Measurements from ENCODE around the gene OLFML2A. TPM values are rescaled to one million over a fixed set of nuclear protein-coding genes. Genes with fewer than 3 reads are reported as not detected.
"Not testable (repeated sequence)": the region's sequence is repeated elsewhere in the genome, so short reads cannot be mapped to it uniquely, and the experiment has no call there.

The OLFML2A gene
- total RNA-seq, 2 experiments from 2014 or later, result not detected

DNA sequence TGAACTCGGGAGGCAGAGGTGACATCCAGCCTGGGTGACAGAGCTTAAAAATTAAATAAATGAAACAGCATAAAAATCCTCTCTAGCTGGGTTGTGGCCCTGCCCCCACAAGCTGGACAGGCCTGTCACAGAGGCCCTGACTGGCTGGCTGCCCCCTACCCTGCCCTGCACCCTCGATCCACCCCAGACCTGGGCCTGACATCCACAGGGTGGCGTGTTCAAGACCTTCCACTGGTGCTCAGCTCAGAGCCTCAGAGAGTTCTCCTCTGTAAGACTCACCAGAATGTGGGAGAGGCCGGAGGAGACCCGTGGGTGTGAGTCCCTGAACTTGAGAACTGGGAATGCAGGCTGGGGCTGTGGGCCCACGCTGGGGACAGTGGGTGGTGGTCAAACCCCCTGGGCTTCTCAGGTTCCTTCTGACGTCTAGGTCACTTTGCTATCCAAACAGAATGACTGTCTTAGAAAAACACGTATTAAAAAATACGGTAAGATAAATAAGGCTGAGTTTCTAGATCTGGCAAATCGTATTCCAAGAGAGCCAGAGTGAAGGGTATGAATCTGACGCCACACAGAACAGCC lies 66.6 kb downstream of the OLFML2A start:
- intact Hi-C loops (cut with micrococcal nuclease), result no loop called here
- CTCF ChIA-PET, result interaction anchor here (0.6 to 4.3 kb wide), 4 partner anchors 9 to 69 kb away, joined by 4 to 37 read pairs (median 4); partner anchors contain the start of gene WDR38
- H3K36me3 Mint-ChIP-seq (ENCODE audit: low read depth), result no peaks in the 10 kb centered on the region
- no peak overlapping the region for H3K27ac Mint-ChIP-seq
- no peaks in the 10 kb centered on the region for H3K4me1 Mint-ChIP-seq (ENCODE audit: low read depth)
- H3K9me3 Mint-ChIP-seq, result no peaks in the 10 kb centered on the region
- H3K27me3 Mint-ChIP-seq (ENCODE audit: low read depth), result peaks cover 13% of the 10 kb centered on the region
- H3K4me3 Mint-ChIP-seq, result no peak overlapping the region
- no peak for DNase-seq

DNA sequence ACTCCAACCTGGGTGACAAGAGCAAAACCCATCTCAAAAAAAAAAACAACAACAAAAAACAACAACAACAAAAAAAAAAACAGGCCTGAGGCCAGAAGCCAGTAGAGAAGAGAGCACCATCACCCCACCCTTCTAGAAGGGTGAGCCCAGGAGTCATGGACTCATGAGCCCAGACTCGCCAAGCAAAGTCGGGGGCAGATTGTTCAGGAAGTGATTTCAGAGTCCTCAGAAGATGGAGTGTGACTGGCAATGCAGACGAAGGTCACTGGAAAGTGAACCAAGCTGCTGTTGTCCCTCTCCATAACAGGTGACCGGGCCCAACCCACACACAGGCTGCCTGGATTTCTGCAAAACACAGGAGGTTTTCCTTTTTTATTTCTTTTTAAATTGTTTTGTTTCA lies 67.4 kb downstream of the OLFML2A start:
- H3K27ac Mint-ChIP-seq, result no peak overlapping the region
- no peak for DNase-seq
- H3K27me3 Mint-ChIP-seq (ENCODE audit: low read depth), result peaks cover 12% of the 10 kb centered on the region
- no peaks in the 10 kb centered on the region for H3K36me3 Mint-ChIP-seq (ENCODE audit: low read depth)
- no peak overlapping the region for H3K4me3 Mint-ChIP-seq
- intact Hi-C loops (cut with micrococcal nuclease), result no loop called here
- no peaks in the 10 kb centered on the region for H3K9me3 Mint-ChIP-seq
- H3K4me1 Mint-ChIP-seq (ENCODE audit: low read depth), result no peaks in the 10 kb centered on the region
- CTCF ChIA-PET, result no interaction called here

DNA sequence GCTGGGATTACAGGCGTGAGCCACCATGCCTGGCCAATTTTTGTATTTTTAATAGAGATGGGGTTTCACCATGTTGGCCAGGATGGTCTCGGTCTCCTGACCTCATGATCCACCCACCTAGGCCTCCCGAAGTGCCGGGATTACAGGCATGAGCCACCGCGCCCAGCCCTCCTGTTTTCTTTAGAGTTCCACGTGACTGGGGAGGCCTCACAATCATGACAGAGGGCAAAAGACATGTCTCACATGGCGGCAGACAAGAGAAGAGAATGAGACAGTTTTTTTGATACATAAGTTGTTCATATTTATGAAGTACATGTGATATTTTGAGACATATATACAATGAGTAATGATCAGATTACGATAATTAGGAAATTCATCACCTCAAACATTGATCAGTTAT lies 69.5 kb downstream of the OLFML2A start:
- DNase-seq; H3K36me3 Mint-ChIP-seq (ENCODE audit: low read depth); H3K4me1 Mint-ChIP-seq (ENCODE audit: low read depth); intact Hi-C loops (cut with micrococcal nuclease); H3K9me3 Mint-ChIP-seq; H3K4me3 Mint-ChIP-seq; H3K27ac Mint-ChIP-seq; H3K27me3 Mint-ChIP-seq (ENCODE audit: low read depth): not testable (repeated sequence)
- CTCF ChIA-PET, result interaction anchor here (0.6 to 10.1 kb wide), 4 partner anchors 12 to 72 kb away, joined by 3 to 315 read pairs (median 4); partner anchors contain the start of genes NR6A1 and OLFML2A

DNA sequence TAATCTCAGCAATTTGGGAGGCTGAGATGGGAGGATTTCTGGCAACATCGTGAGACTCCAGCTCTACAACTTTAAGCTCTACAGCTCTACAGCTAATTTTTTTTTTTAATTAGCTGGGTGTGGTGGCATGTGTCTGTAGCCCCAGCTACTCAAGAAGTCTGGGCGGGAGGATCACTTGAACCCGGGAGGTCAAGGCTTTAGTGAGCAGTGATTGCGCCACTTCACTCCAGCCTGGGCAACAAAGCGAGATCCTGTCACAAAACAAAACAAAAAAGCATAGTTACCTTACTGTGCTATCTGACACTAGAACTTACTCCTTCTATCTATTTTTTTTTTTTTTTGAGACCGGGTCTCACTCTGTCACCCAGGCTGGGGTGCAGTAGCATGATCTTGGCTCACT lies 70.0 kb downstream of the OLFML2A start:
- H3K27ac Mint-ChIP-seq, result no peak overlapping the region
- no peak for DNase-seq
- no peaks in the 10 kb centered on the region for H3K4me1 Mint-ChIP-seq (ENCODE audit: low read depth)
- H3K9me3 Mint-ChIP-seq, result no peaks in the 10 kb centered on the region
- no peak overlapping the region for H3K4me3 Mint-ChIP-seq
- peaks cover 8% of the 10 kb centered on the region for H3K27me3 Mint-ChIP-seq (ENCODE audit: low read depth)
- no peaks in the 10 kb centered on the region for H3K36me3 Mint-ChIP-seq (ENCODE audit: low read depth)
- CTCF ChIA-PET, result interaction anchor here (0.6 to 10.1 kb wide), 4 partner anchors 12 to 73 kb away, joined by 3 to 315 read pairs (median 4); partner anchors contain the start of genes NR6A1 and OLFML2A
- intact Hi-C loops (cut with micrococcal nuclease), result no loop called here

DNA sequence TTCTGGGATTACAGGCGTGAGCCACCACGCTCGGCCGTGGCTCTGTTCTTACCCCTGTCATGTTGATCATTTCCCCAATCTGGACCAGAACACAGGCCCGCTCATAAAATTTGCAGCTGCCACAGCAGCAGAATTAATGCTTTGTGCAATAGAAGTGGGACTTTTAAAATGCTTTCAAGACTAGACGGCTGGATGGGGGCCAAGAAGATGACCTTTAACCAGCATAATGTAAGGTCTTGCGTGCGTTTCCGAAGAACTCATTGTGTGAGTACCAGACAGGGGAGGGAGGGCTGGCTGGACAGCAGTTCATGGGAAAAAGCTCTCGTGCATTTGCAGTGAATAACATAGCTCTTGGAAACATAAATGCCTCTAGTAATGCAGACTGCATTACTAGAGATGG lies 72.9 kb downstream of the OLFML2A start:
- Mint-ChIP-seq H3K9me3 (no peaks in the 10 kb centered on the region), H3K36me3 (ENCODE audit: low read depth) (no peaks in the 10 kb centered on the region), H3K4me1 (ENCODE audit: low read depth) (peaks cover 9% of the 10 kb centered on the region), H3K27ac (no peak overlapping the region), H3K27me3 (ENCODE audit: low read depth) (peaks cover 6% of the 10 kb centered on the region), H3K4me3 (no peak overlapping the region)
- DNase-seq, result no peak
- intact Hi-C loops (cut with micrococcal nuclease), result no loop called here
- CTCF ChIA-PET, result interaction anchor here (1.0 to 10.1 kb wide), 2 partner anchors 53 to 76 kb away, joined by 3 to 315 read pairs; partner anchors contain the start of genes NR6A1 and OLFML2A

DNA sequence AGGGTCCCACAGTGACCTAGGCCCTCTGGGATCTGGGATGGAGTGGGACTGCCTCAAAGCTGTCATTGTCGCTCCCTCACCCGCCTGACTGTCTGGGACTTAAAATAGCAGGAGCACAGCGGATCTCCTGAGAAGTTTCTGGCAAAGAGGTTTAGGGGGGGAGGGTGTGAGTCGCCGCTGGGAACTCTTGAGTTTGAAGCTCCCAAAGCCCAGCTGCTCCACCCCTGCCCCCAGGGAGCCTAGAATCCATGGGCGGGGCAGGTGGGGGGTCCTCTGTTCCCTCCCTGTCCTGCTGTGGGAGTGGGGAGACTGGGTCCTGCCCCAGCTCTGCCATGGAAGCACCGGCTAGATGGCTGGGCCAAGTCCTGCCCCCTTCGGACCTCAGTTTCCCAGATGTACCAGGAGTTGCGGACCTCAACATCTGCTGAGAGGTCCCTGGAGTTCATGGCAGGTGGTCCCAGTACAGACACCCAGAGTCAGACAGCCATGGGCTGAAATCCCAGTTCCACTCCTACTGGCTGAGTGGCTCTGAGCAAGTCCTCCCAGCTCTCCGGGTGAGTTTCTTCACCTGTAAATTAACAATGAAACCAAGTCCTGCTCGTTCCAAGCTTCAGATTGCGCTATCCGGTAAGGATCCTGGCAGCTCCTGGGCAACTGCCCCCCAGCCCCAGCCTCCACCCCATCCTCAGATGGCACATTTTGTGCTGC lies 75.3 kb downstream of the OLFML2A start:
- Mint-ChIP-seq H3K27ac (no peak overlapping the region), H3K4me1 (ENCODE audit: low read depth) (peaks cover 13% of the 10 kb centered on the region), H3K4me3 (no peak overlapping the region), H3K27me3 (ENCODE audit: low read depth) (peaks cover 6% of the 10 kb centered on the region), H3K9me3 (no peaks in the 10 kb centered on the region), H3K36me3 (ENCODE audit: low read depth) (peaks cover 2% of the 10 kb centered on the region)
- DNase-seq, result no peak
- CTCF ChIA-PET, result interaction anchor here (0.6 to 10.1 kb wide), 22 partner anchors 9 to 493 kb away, joined by 3 to 315 read pairs (median 4); partner anchors contain the start of genes ARPC5L, NR6A1, OLFML2A and RPL35
- intact Hi-C loops (cut with micrococcal nuclease), result loop anchor here (2.0 kb wide), 1 partner anchor 139 kb away; no protein-coding TSS in a partner anchor

DNA sequence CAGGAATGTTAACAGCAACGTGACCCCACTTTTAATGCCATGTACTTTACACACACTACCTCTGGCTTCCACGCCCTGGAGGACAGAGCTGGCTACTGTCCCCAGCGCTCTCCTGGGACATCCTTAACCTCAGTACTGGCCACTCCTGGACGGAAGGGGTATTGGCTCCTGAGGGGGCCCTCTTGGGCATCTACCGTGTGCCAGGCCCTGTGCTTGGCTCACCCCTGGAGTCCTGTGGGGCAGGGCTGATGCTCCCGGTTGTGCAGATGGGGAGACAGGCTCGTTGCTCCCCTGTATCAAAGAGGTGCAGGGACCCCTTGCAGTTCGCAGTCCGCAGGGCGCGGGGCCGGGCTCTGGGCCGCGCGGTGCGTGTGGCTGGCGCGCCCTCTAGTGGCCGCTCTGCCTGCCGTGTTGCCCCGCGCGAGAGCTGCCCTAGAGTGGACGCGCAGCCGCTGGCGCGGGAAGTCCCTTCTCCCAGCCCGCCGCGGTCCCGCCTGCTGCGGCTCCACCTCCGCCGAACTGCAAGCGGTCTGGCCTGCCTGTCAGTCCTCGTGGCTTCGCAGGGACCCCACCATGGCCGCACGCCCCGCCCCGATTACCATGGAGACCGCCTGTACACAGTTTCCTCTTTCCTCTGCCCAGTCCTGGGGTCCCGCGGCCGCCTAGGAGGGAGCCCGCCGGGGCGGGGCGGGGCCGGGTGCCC lies 76.0 kb downstream of the OLFML2A start, which contains the start of gene WDR38:
Gene WDR38 (plus strand): TSS at position 632 of the 703 bp plus-strand sequence. CDS start 72 bp downstream, outside the sequence.
- DNase-seq, result peak; percentile 83
- peaks cover 8% of the 10 kb centered on the region for H3K36me3 Mint-ChIP-seq (ENCODE audit: low read depth)
- H3K27me3 Mint-ChIP-seq (ENCODE audit: low read depth), result peaks cover 3% of the 10 kb centered on the region
- peaks cover 20% of the 10 kb centered on the region for H3K4me1 Mint-ChIP-seq (ENCODE audit: low read depth)
- H3K9me3 Mint-ChIP-seq, result no peaks in the 10 kb centered on the region
- CTCF ChIA-PET, result interaction anchor here (0.6 to 10.1 kb wide), 31 partner anchors 9 to 522 kb away, joined by 3 to 315 read pairs (median 4); partner anchors contain the start of genes ARPC5L, NR6A1, OLFML2A and RPL35
- peak within 1 kb of the TSS; percentile 64 for H3K4me3 Mint-ChIP-seq
- intact Hi-C loops (cut with micrococcal nuclease), result loop anchor here (1.0 to 2.0 kb wide), 5 partner anchors 41 to 521 kb away; no protein-coding TSS in a partner anchor
- no peak within 1 kb of the TSS for H3K27ac Mint-ChIP-seq

DNA sequence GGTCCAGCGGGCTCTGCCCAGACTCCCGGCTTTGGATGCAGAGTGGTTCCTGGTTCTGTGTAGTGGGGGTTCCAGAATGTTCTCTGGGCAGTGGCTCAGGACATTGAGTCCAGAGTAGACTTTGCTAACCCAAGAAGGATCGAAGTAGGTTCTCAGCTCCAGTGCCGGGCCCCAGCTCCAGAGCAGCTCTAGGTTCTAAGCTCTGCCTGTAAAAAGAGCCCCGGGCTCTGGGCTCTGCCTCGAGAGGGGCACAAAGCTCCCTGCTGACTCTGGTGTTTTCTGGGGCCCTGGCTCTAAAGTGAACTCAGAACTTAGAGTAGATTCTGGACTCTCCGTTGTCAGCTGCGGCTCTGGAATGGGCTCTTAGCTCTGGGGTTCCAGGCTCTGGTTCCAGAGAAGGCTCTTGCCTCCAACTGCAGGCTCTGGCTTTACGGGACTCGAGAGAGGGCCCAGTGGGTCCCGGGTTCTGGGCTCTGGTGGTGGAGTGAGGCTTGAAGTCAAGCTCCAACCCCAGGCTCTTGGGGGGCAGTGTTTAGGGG lies 76.7 kb downstream of the OLFML2A start:
- peaks cover 14% of the 10 kb centered on the region for H3K36me3 Mint-ChIP-seq (ENCODE audit: low read depth)
- intact Hi-C loops (cut with micrococcal nuclease), result loop anchor here (1.0 to 2.0 kb wide), 5 partner anchors 41 to 521 kb away; no protein-coding TSS in a partner anchor
- H3K9me3 Mint-ChIP-seq, result no peaks in the 10 kb centered on the region
- peak overlapping the region; percentile 64 for H3K4me3 Mint-ChIP-seq
- peaks cover 27% of the 10 kb centered on the region for H3K4me1 Mint-ChIP-seq (ENCODE audit: low read depth)
- no peaks in the 10 kb centered on the region for H3K27me3 Mint-ChIP-seq (ENCODE audit: low read depth)
- CTCF ChIA-PET, result interaction anchor here (0.6 to 10.1 kb wide), 27 partner anchors 8 to 521 kb away, joined by 3 to 315 read pairs (median 4); partner anchors contain the start of genes ARPC5L, NR6A1, OLFML2A and RPL35
- H3K27ac Mint-ChIP-seq, result no peak overlapping the region
- no peak for DNase-seq

DNA sequence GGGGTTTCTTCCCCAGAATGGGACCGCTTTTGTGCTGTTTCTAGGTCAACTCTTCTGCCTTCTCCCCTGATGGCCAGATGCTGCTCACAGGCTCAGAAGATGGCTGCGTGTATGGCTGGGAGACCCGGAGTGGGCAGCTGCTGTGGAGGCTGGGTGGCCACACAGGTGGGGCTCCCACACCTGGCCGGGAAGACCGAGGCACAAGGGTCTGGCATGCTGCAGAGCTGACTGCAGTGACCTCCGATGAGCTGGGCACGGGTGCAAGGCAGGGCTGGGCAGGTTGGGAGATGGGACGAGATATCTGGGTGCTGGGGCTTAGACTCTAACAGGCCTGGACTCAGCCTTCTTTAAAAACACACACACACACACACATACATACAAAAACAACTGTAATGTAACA lies 77.2 kb downstream of the OLFML2A start:
- CTCF ChIA-PET, result interaction anchor here (0.7 to 10.1 kb wide), 18 partner anchors 12 to 521 kb away, joined by 3 to 315 read pairs (median 4); partner anchors contain the start of genes NR6A1, OLFML2A and SCAI
- peaks cover 18% of the 10 kb centered on the region for H3K36me3 Mint-ChIP-seq (ENCODE audit: low read depth)
- H3K9me3 Mint-ChIP-seq, result no peaks in the 10 kb centered on the region
- no peaks in the 10 kb centered on the region for H3K27me3 Mint-ChIP-seq (ENCODE audit: low read depth)
- intact Hi-C loops (cut with micrococcal nuclease), result no loop called here
- no peak overlapping the region for H3K4me3 Mint-ChIP-seq
- H3K4me1 Mint-ChIP-seq (ENCODE audit: low read depth), result peaks cover 32% of the 10 kb centered on the region
- no peak overlapping the region for H3K27ac Mint-ChIP-seq
- no peak for DNase-seq

DNA sequence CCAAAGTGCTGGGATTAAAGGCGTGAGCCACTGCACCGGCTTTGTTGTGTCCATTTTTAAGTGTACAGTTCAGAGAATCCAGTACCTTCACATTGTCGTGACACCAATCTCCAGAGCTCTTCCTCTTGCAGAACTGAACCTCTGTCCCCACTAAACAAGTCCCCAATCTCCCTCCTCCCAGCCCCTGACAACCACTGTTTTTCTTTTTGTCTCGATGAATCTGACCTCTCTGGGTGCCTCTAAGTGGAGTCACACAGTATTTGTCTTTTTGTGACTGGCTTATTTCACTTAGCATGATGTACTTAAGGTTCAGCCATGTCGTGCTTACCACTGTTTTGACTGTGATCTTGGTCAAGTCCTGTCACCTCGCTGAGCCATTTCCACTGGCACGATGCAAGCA lies 77.9 kb downstream of the OLFML2A start:
- no peak overlapping the region for H3K27ac Mint-ChIP-seq
- H3K27me3 Mint-ChIP-seq (ENCODE audit: low read depth), result no peaks in the 10 kb centered on the region
- no peak overlapping the region for H3K4me3 Mint-ChIP-seq
- intact Hi-C loops (cut with micrococcal nuclease), result no loop called here
- CTCF ChIA-PET, result interaction anchor here (0.6 to 10.1 kb wide), 6 partner anchors 15 to 1665 kb away, joined by 3 to 315 read pairs (median 3); partner anchors contain the start of genes NR6A1 and OLFML2A
- DNase-seq, result no peak
- H3K9me3 Mint-ChIP-seq, result no peaks in the 10 kb centered on the region
- H3K36me3 Mint-ChIP-seq (ENCODE audit: low read depth), result peaks cover 24% of the 10 kb centered on the region
- peaks cover 39% of the 10 kb centered on the region for H3K4me1 Mint-ChIP-seq (ENCODE audit: low read depth)

DNA sequence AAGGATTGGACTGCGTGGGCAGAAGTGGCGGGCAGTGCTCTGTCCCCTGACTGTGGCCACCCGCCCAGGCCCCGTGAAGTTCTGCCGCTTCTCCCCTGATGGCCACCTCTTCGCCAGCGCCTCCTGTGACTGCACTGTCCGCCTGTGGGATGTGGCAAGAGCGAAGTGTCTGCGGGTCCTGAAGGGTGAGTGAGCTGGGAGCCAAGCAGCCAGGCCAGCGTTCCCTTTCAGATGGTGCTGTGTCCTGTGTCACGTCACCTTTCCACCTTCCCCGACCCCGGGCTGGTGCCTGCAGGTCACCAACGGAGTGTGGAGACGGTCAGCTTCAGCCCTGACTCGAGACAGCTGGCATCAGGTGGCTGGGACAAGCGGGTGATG lies 78.6 kb downstream of the OLFML2A start:
- Mint-ChIP-seq H3K27ac (no peak overlapping the region), H3K4me1 (ENCODE audit: low read depth) (peaks cover 46% of the 10 kb centered on the region), H3K9me3 (no peaks in the 10 kb centered on the region), H3K27me3 (ENCODE audit: low read depth) (no peaks in the 10 kb centered on the region), H3K4me3 (no peak overlapping the region), H3K36me3 (ENCODE audit: low read depth) (peaks cover 31% of the 10 kb centered on the region)
- CTCF ChIA-PET, result interaction anchor here (0.6 to 2.6 kb wide), 4 partner anchors 18 to 1666 kb away, joined by 3 to 36 read pairs (median 4); partner anchors contain the start of gene NR6A1
- intact Hi-C loops (cut with micrococcal nuclease), result no loop called here
- no peak for DNase-seq
